GM19452 (cell line): ENCODE results near the gene CUBN.

Source experiments
- ATAC-seq: cut with Tn5 transposase; IDR thresholded peaks from one replicate; pipeline ENCODE4 v1.9.1; 2021; ENCODE audit not compliant: unreplicated experiment

Gene CUBN

GRCh38 chr10:16960551-16960950 lies 169.1 kb downstream of the CUBN start:
- ATAC-seq, result no peak

- ATAC-seq, result no peak
Observed at GRCh38 chr10:16957038-16957437, 172.6 kb downstream of the CUBN start.

- no peak for ATAC-seq
Observed at GRCh38 chr10:16954280-16955030, 175.2 kb downstream of the CUBN start.

GRCh38 chr10:16953270-16953669 lies 176.3 kb downstream of the CUBN start:
- no peak for ATAC-seq

GRCh38 chr10:16952610-16953009 lies 177.0 kb downstream of the CUBN start:
- no peak for ATAC-seq

- no peak for ATAC-seq
Observed at GRCh38 chr10:16952080-16952479, 177.5 kb downstream of the CUBN start.

GRCh38 chr10:16950656-16951601 lies 178.7 kb downstream of the CUBN start:
- no peak for ATAC-seq

GRCh38 chr10:16949816-16950215 lies 179.8 kb downstream of the CUBN start:
- ATAC-seq, result no peak

GRCh38 chr10:16948361-16948760 lies 181.2 kb downstream of the CUBN start:
- no peak for ATAC-seq

GRCh38 chr10:16947069-16947468 lies 182.5 kb downstream of the CUBN start:
- ATAC-seq, result no peak

GRCh38 chr10:16945593-16945992 lies 184.0 kb downstream of the CUBN start:
- no peak for ATAC-seq

GRCh38 chr10:16944986-16945385 lies 184.6 kb downstream of the CUBN start:
- no peak for ATAC-seq

GRCh38 chr10:16944402-16944801 lies 185.2 kb downstream of the CUBN start:
- ATAC-seq, result no peak

GRCh38 chr10:16943295-16944285 lies 186.0 kb downstream of the CUBN start:
- ATAC-seq, result no peak

- ATAC-seq, result no peak
Observed at GRCh38 chr10:16942381-16943078, 187.1 kb downstream of the CUBN start.

- no peak for ATAC-seq
Observed at GRCh38 chr10:16941870-16942269, 187.7 kb downstream of the CUBN start.

GRCh38 chr10:16941067-16941466 lies 188.5 kb downstream of the CUBN start:
- ATAC-seq, result no peak

- no peak for ATAC-seq
Observed at GRCh38 chr10:16938952-16939351, 190.7 kb downstream of the CUBN start.

- ATAC-seq, result no peak
Observed at GRCh38 chr10:16934461-16934860, 195.2 kb downstream of the CUBN start.

- no peak for ATAC-seq
Observed at GRCh38 chr10:16933783-16934182, 195.8 kb downstream of the CUBN start.
